BLaER1 (cell line): Measurements from ENCODE around the gene FAM3D.
A peak's percentile ranks its signal among the peaks of the same experiment; 100 is the strongest.

Experiments used
- H3K27ac ChIP-seq: shearing (Covaris generic); formaldehyde crosslinking; 2 replicates; pipeline ENCODE4 v1.8.1; 2022
- H3K27me3 ChIP-seq: shearing (Covaris generic); formaldehyde crosslinking; 2 replicates; pipeline ENCODE4 v1.8.1; 2022
- H3K36me3 ChIP-seq: shearing (Covaris generic); formaldehyde crosslinking; 2 replicates; pipeline ENCODE4 v1.8.1; 2022
- H3K4me1 ChIP-seq: shearing (Covaris generic); formaldehyde crosslinking; 2 replicates; pipeline ENCODE4 v1.8.1; 2022
- H3K4me2 ChIP-seq: shearing (Covaris generic); formaldehyde crosslinking; 2 replicates; pipeline ENCODE4 v1.8.1; 2022
- H3K4me3 ChIP-seq: shearing (Covaris generic); formaldehyde crosslinking; 2 replicates; pipeline ENCODE4 v1.8.1; 2022
- H3K9ac ChIP-seq: shearing (Covaris generic); formaldehyde crosslinking; 2 replicates; pipeline ENCODE4 v1.8.1; 2022
- H3K9me3 ChIP-seq: shearing (Covaris generic); formaldehyde crosslinking; 2 replicates; pipeline ENCODE4 v1.8.1; 2022
- H4K20me1 ChIP-seq: shearing (Covaris generic); formaldehyde crosslinking; 2 replicates; pipeline ENCODE4 v1.8.1; 2022
- Cebpa-rat ChIP-seq: shearing (Covaris generic); IDR thresholded peaks from 2 replicates; pipeline ENCODE4 v1.8.1; 2022

Gene FAM3D

DNA sequence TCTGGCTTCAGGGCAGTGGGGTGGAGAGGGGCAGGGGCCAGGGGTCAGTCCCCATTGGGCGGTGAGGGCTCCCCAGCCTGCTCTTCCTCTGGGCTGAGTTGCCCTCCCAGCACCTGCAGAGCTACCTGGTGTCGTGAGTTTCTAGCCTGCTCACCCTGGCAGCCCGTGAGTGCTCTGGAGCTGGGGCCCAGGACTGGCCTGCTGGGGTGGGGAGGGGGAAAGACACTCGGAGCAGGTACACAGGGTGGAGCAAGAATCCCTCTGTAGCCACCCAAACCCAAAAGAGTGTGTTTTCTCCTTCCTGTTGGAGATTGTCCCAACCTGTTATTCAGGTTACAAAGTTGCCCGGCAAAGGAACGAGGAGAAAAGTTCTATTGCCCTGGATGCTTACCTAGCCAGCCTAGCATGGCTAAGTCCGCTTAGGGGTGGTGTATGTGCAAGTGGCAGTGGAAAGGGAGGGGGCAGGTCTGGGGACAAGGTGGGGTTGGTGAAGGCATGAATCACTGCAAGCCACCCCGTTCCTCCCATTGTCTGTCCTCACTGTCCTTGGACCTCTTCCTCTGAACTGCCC is 8.9 kb downstream of the FAM3D start:
- Histone ChIP-seq H3K9ac (no peak overlapping the region), H3K9me3 (no peaks in the 10 kb centered on the region), H4K20me1 (no peaks in the 10 kb centered on the region), H3K36me3 (no peaks in the 10 kb centered on the region), H3K4me1 (peaks cover 38% of the 10 kb centered on the region), H3K27ac (no peak overlapping the region), H3K4me3 (no peak overlapping the region), H3K27me3 (no peaks in the 10 kb centered on the region), H3K4me2 (no peak overlapping the region)
- TF ChIP-seq Cebpa-rat = no peak

DNA sequence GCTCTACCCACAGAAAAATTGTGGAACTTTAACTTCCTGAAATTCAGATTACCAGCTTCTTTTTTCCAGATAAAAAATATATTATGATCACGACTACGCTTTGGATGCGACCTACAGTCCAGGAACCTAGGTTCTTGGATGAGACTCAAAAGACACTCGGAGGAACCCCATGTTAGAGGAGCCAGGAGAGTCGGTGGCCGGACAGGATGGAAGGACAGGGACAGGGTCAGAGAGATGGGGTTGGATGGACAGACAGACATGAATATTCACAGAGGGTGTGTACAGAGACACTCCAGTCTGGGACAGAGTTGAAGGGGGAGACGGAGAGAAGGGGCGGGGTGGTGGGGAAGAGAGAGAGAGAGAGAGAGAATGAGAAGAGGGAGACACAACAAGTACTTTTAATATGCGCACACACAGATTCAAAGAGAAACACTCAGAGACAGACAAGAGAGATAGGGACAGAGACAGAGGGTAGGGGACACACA is 9.5 kb downstream of the FAM3D start:
- Histone ChIP-seq H3K27me3 (no peaks in the 10 kb centered on the region), H3K4me2 (no peak overlapping the region), H3K4me3 (no peak overlapping the region), H3K4me1 (peaks cover 35% of the 10 kb centered on the region), H3K27ac (no peak overlapping the region), H3K9ac (no peak overlapping the region), H3K36me3 (no peaks in the 10 kb centered on the region), H4K20me1 (no peaks in the 10 kb centered on the region), H3K9me3 (no peaks in the 10 kb centered on the region)
- TF ChIP-seq Cebpa-rat = no peak

DNA sequence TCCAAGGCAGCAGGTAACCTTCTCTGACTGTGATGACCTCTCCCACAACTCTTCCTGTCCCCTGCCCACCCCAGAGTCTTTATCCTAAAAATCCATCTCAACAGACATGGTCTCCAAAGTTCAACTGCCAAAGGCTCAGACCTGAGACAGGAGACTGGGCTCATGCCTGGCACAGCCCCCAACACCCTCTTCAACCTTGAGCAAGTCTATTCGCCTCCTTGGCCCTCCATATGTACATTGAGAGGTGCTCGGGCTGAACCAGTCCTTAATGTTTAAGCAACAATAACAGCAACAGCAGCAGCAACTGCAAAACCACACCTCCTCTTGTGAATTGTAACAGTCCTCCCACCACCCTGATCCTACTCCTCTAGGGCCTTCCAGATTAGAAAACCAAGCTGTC is 9.9 kb downstream of the FAM3D start:
- Histone ChIP-seq H3K4me1 (peaks cover 35% of the 10 kb centered on the region), H3K36me3 (no peaks in the 10 kb centered on the region), H3K4me2 (no peak overlapping the region), H3K9ac (no peak overlapping the region), H3K9me3 (no peaks in the 10 kb centered on the region), H4K20me1 (no peaks in the 10 kb centered on the region), H3K4me3 (no peak overlapping the region), H3K27me3 (no peaks in the 10 kb centered on the region), H3K27ac (no peak overlapping the region)
- no peak for TF ChIP-seq Cebpa-rat

GRCh38 chr3:58654466-58654865 is 12.1 kb downstream of the FAM3D start:
- Histone ChIP-seq H3K9me3 (peaks cover 8% of the 10 kb centered on the region), H3K9ac (no peak overlapping the region), H3K27ac (no peak overlapping the region), H3K4me3 (no peak overlapping the region), H3K36me3 (no peaks in the 10 kb centered on the region), H3K4me2 (no peak overlapping the region), H4K20me1 (no peaks in the 10 kb centered on the region), H3K27me3 (no peaks in the 10 kb centered on the region), H3K4me1 (peaks cover 40% of the 10 kb centered on the region)
- TF ChIP-seq Cebpa-rat = no peak

GRCh38 chr3:58652624-58653023 is 13.9 kb downstream of the FAM3D start:
- Histone ChIP-seq H3K4me2 (no peak overlapping the region), H3K4me3 (no peak overlapping the region), H3K4me1 (peaks cover 48% of the 10 kb centered on the region), H3K9me3 (peaks cover 22% of the 10 kb centered on the region), H3K27me3 (no peaks in the 10 kb centered on the region), H3K36me3 (no peaks in the 10 kb centered on the region), H4K20me1 (no peaks in the 10 kb centered on the region), H3K27ac (no peak overlapping the region), H3K9ac (no peak overlapping the region)
- no peak for TF ChIP-seq Cebpa-rat

GRCh38 chr3:58651276-58651675 is 15.3 kb downstream of the FAM3D start:
- Histone ChIP-seq H3K36me3 (no peaks in the 10 kb centered on the region), H3K27me3 (no peaks in the 10 kb centered on the region), H3K27ac (no peak overlapping the region), H3K4me3 (no peak overlapping the region), H3K4me2 (peak overlapping the region; percentile 48), H3K4me1 (peaks cover 62% of the 10 kb centered on the region), H3K9me3 (peaks cover 22% of the 10 kb centered on the region), H3K9ac (no peak overlapping the region), H4K20me1 (no peaks in the 10 kb centered on the region)
- no peak for TF ChIP-seq Cebpa-rat

DNA sequence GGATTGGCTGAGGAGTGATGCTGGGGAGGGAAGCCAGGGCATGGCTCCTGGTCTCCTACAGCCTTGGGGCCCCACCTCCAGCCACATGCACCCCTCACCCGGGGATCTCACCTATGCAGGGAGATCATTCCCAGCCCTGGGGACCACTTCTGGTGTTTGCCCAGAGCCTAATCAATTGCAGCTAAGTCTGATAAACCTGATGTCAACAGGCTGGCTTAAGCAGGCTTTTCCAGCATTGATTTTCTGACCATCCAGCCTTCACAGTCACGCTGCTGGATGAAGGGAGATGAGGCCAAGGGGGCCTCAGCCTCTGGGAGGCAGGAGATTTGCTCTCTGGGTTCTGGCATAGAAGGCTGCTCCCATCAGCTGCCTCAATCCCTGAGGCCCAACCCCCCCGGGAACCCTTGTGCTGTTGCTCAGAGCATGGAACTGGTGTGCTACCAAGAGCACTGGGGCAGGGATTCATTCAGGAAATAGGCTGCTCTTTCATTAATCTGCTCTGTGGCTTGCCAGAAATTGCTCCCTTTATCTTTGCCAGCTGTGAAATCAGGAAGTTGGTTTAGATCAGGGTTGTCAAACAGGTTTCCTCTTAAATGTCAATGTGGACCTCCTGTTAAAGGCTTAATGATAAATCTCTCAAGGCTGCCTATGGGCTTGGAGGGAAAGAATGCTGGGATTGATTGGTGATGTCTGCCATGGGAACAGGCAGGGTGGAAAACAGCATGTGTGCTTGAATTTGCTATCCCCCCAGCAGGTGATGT is 19.0 kb downstream of the FAM3D start:
- Histone ChIP-seq H3K36me3 (no peaks in the 10 kb centered on the region), H3K9ac (0 out of 2 replicates have a peak overlapping the region, but pooled peaks have one; percentile 1), H3K4me1 (peaks cover 70% of the 10 kb centered on the region), H3K27me3 (no peaks in the 10 kb centered on the region), H3K4me2 (peak overlapping the region; percentile 80), H3K4me3 (no peak overlapping the region), H3K27ac (peak overlapping the region; percentile 69), H4K20me1 (no peaks in the 10 kb centered on the region), H3K9me3 (peaks cover 37% of the 10 kb centered on the region)
- no peak for TF ChIP-seq Cebpa-rat

- H3K9ac ChIP-seq = no peak overlapping the region
- H3K36me3 ChIP-seq = no peaks in the 10 kb centered on the region
- H3K27ac ChIP-seq = peak overlapping the region; percentile 69
- peaks cover 72% of the 10 kb centered on the region for H3K4me1 ChIP-seq
- H4K20me1 ChIP-seq = no peaks in the 10 kb centered on the region
- H3K9me3 ChIP-seq = peaks cover 37% of the 10 kb centered on the region
- H3K27me3 ChIP-seq = no peaks in the 10 kb centered on the region
- H3K4me2 ChIP-seq = peak overlapping the region; percentile 80
- no peak overlapping the region for H3K4me3 ChIP-seq
- TF ChIP-seq Cebpa-rat = no peak
These were observed 20.1 kb downstream of the FAM3D start for GRCh38 chr3:58646503-58646902.

DNA sequence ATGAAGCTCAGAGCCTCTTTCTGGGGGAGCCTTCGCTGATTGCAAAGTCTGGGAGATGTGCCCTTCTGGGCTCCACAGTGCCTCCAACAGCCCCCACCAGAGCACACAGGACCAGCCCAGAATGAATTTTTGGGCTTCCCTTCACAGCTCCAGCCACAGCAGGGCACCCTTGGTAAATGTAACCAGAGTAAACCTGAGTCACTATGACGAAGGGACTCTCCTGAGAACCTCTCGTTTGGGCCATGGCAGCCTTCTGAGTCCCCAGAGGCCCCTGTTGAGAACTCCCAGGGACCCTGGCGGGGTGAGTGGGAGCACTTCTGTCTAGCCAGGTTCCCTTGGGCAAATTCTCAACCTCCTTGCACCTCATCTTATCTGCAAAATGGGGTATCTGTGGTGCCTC is 20.8 kb downstream of the FAM3D start:
- Histone ChIP-seq H3K4me2 (peak overlapping the region; percentile 5; the same call in 1 of the 2 replicates), H3K4me3 (no peak overlapping the region), H3K27me3 (no peaks in the 10 kb centered on the region), H3K27ac (peak overlapping the region; percentile 14; the same call in 1 of the 2 replicates), H3K9ac (no peak overlapping the region), H3K36me3 (no peaks in the 10 kb centered on the region), H3K9me3 (peaks cover 37% of the 10 kb centered on the region), H3K4me1 (peaks cover 72% of the 10 kb centered on the region), H4K20me1 (no peaks in the 10 kb centered on the region)
- no peak for TF ChIP-seq Cebpa-rat

GRCh38 chr3:58642846-58643245 is 23.7 kb downstream of the FAM3D start:
- Histone ChIP-seq H4K20me1 (no peaks in the 10 kb centered on the region), H3K27ac (0 out of 2 replicates have a peak overlapping the region, but pooled peaks have one; percentile 67), H3K9ac (no peak overlapping the region), H3K4me3 (no peak overlapping the region), H3K4me2 (0 out of 2 replicates have a peak overlapping the region, but pooled peaks have one; percentile 44), H3K27me3 (no peaks in the 10 kb centered on the region), H3K36me3 (no peaks in the 10 kb centered on the region), H3K9me3 (peaks cover 15% of the 10 kb centered on the region), H3K4me1 (peaks cover 58% of the 10 kb centered on the region)
- TF ChIP-seq Cebpa-rat = no peak
